Measurements from ENCODE around the gene AVPR2. TPM values are rescaled to one million over a fixed set of nuclear protein-coding genes. Genes with fewer than 3 reads are reported as not detected.

AVPR2 gene
- total RNA-seq, 1 donor from 2014 or later, result 3.1 TPM

GRCh38 chrX:153881281-153881680, 23.2 kb upstream of the AVPR2 start:
- Histone ChIP-seq H3K36me3 (no peaks in the 10 kb centered on the region), H3K27me3 (ENCODE audit: low read depth) (peaks cover 92% of the 10 kb centered on the region), H3K4me1 (peaks cover 5% of the 10 kb centered on the region), H3K27ac (replicated peaks) (no peak overlapping the region), H3K9me3 (replicated peaks) (no peaks in the 10 kb centered on the region), H3K4me3 (no peak overlapping the region)
- intact Hi-C loops (cut with micrococcal nuclease), result no loop called here
- no peak for DNase-seq
- TF ChIP-seq, protein P1, sequence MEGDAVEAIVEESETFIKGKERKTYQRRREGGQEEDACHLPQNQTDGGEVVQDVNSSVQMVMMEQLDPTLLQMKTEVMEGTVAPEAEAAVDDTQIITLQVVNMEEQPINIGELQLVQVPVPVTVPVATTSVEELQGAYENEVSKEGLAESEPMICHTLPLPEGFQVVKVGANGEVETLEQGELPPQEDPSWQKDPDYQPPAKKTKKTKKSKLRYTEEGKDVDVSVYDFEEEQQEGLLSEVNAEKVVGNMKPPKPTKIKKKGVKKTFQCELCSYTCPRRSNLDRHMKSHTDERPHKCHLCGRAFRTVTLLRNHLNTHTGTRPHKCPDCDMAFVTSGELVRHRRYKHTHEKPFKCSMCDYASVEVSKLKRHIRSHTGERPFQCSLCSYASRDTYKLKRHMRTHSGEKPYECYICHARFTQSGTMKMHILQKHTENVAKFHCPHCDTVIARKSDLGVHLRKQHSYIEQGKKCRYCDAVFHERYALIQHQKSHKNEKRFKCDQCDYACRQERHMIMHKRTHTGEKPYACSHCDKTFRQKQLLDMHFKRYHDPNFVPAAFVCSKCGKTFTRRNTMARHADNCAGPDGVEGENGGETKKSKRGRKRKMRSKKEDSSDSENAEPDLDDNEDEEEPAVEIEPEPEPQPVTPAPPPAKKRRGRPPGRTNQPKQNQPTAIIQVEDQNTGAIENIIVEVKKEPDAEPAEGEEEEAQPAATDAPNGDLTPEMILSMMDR (IDR thresholded peaks at IDR 0.05; ENCODE audit: borderline replicate concordance), result no peak

- TF ChIP-seq, protein P1 (IDR thresholded peaks at IDR 0.05; ENCODE audit: borderline replicate concordance), result no peak
- H3K4me3 ChIP-seq, result no peak overlapping the region
- intact Hi-C loops (cut with micrococcal nuclease), result no loop called here
- H3K4me1 ChIP-seq, result peaks cover 5% of the 10 kb centered on the region
- H3K27me3 ChIP-seq (ENCODE audit: low read depth), result peaks cover 93% of the 10 kb centered on the region
- H3K27ac ChIP-seq (replicated peaks), result no peak overlapping the region
- DNase-seq, result no peak
- no peaks in the 10 kb centered on the region for H3K36me3 ChIP-seq
- no peaks in the 10 kb centered on the region for H3K9me3 ChIP-seq (replicated peaks)
These were observed 22.4 kb upstream of the AVPR2 start for GRCh38 chrX:153882086-153882498.

GRCh38 chrX:153882557-153882956, 21.9 kb upstream of the AVPR2 start:
- Histone ChIP-seq H3K27ac (replicated peaks) (no peak overlapping the region), H3K4me1 (peaks cover 5% of the 10 kb centered on the region), H3K9me3 (replicated peaks) (no peaks in the 10 kb centered on the region), H3K36me3 (no peaks in the 10 kb centered on the region), H3K4me3 (no peak overlapping the region), H3K27me3 (ENCODE audit: low read depth) (peaks cover 90% of the 10 kb centered on the region)
- DNase-seq, result no peak
- TF ChIP-seq, protein P1 (IDR thresholded peaks at IDR 0.05; ENCODE audit: borderline replicate concordance), result no peak
- intact Hi-C loops (cut with micrococcal nuclease), result no loop called here

GRCh38 chrX:153883163-153883843, 21.2 kb upstream of the AVPR2 start:
- no peaks in the 10 kb centered on the region for H3K9me3 ChIP-seq (replicated peaks)
- TF ChIP-seq, protein P1 (IDR thresholded peaks at IDR 0.05; ENCODE audit: borderline replicate concordance), result no peak
- intact Hi-C loops (cut with micrococcal nuclease), result no loop called here
- H3K4me3 ChIP-seq, result no peak overlapping the region
- H3K4me1 ChIP-seq, result peaks cover 5% of the 10 kb centered on the region
- H3K36me3 ChIP-seq, result no peaks in the 10 kb centered on the region
- no peak overlapping the region for H3K27ac ChIP-seq (replicated peaks)
- H3K27me3 ChIP-seq (ENCODE audit: low read depth), result peaks cover 83% of the 10 kb centered on the region
- DNase-seq, result no peak

- Histone ChIP-seq H3K36me3 (no peaks in the 10 kb centered on the region), H3K9me3 (replicated peaks) (no peaks in the 10 kb centered on the region), H3K4me3 (no peak overlapping the region), H3K27me3 (ENCODE audit: low read depth) (peaks cover 76% of the 10 kb centered on the region), H3K4me1 (peaks cover 5% of the 10 kb centered on the region), H3K27ac (replicated peaks) (no peak overlapping the region)
- no peak for DNase-seq
- intact Hi-C loops (cut with micrococcal nuclease), result no loop called here
- TF ChIP-seq, protein P1 (IDR thresholded peaks at IDR 0.05; ENCODE audit: borderline replicate concordance), result no peak
These were observed 20.3 kb upstream of the AVPR2 start for GRCh38 chrX:153884136-153884535.

Data from left ventricle myocardium inferior (tissue), 1 donor.